Astrocyte (in vitro differentiated cells and primary cell): Measurements from ENCODE around the gene CHMP3. TPM values are rescaled to one million over a fixed set of nuclear protein-coding genes. Genes with fewer than 3 reads are reported as not detected.
"Not testable (repeated sequence)": the region's sequence is repeated elsewhere in the genome, so short reads cannot be mapped to it uniquely, and the experiment has no call there.

Source experiments
- DNase-seq: peaks from one replicate; pipeline ENCODE4 v3.0.0-alpha.2; 2010; ENCODE audit warnings: low read depth
- FAIRE-seq: peaks from 2 replicates; lab custom pipeline; 2011; peaks lifted over from hg19 to GRCh38; lab: Jason Lieb, UNC
- H2AFZ ChIP-seq: 2 replicates; pipeline ENCODE4 v1.6.0; 2012; ENCODE audit warnings: low read depth, low read length, inconsistent platforms
- H3K27ac ChIP-seq: 2 replicates; pipeline ENCODE4 v1.5.1; 2011; ENCODE audit warnings: low read depth, low read length, inconsistent platforms
- H3K27me3 ChIP-seq: 2 replicates; pipeline ENCODE4 v1.6.0; 2011; ENCODE audit warnings: low read length, inconsistent platforms; ENCODE audit not compliant: insufficient read depth
- H3K36me3 ChIP-seq: 2 replicates; pipeline ENCODE4 v1.5.1; 2011; ENCODE audit warnings: low read length, inconsistent platforms; ENCODE audit not compliant: insufficient read depth
- H3K4me1 ChIP-seq: 2 replicates; pipeline ENCODE4 v1.5.1; 2011; ENCODE audit warnings: low read length, inconsistent platforms; ENCODE audit not compliant: insufficient read depth
- H3K4me2 ChIP-seq: 2 replicates; pipeline ENCODE4 v1.6.0; 2012; ENCODE audit warnings: low read length, inconsistent platforms
- H3K4me3 ChIP-seq: 2 replicates; pipeline ENCODE4 v1.5.1; 2011; ENCODE audit warnings: low read depth, mild to moderate bottlenecking, low read length, inconsistent platforms; ENCODE audit not compliant: insufficient read depth
- H3K79me2 ChIP-seq: 2 replicates; pipeline ENCODE4 v1.6.0; 2012; ENCODE audit warnings: mild to moderate bottlenecking, low read length, inconsistent platforms; ENCODE audit not compliant: insufficient read depth
- H3K9ac ChIP-seq: 2 replicates; pipeline ENCODE4 v1.6.0; 2012; ENCODE audit warnings: mild to moderate bottlenecking, low read length, inconsistent platforms
- H3K9me3 ChIP-seq: 2 replicates; pipeline ENCODE4 v1.5.1; 2012; ENCODE audit warnings: low read depth, mild to moderate bottlenecking, low read length, inconsistent platforms; ENCODE audit not compliant: insufficient read depth
- H4K20me1 ChIP-seq: 2 replicates; pipeline ENCODE4 v1.6.0; 2012; ENCODE audit warnings: low read length, inconsistent platforms; ENCODE audit not compliant: insufficient read depth
- H3K27ac Mint-ChIP-seq: one replicate; pipeline ENCODE4 v1.8.0; 2021; ENCODE audit warnings: mild to moderate bottlenecking, mixed read lengths; ENCODE audit not compliant: unreplicated experiment
- H3K27me3 Mint-ChIP-seq: one replicate; pipeline ENCODE4 v1.8.0; 2021; ENCODE audit warnings: low read depth, mixed read lengths; ENCODE audit not compliant: unreplicated experiment
- H3K36me3 Mint-ChIP-seq: one replicate; pipeline ENCODE4 v1.8.0; 2021; ENCODE audit warnings: low read depth, mixed read lengths; ENCODE audit not compliant: unreplicated experiment
- H3K4me1 Mint-ChIP-seq: one replicate; pipeline ENCODE4 v1.8.0; 2021; ENCODE audit warnings: low read depth, mixed read lengths; ENCODE audit not compliant: unreplicated experiment
- H3K4me3 Mint-ChIP-seq: one replicate; pipeline ENCODE4 v1.8.0; 2021; ENCODE audit warnings: mild to moderate bottlenecking, moderate library complexity, mixed read lengths; ENCODE audit not compliant: unreplicated experiment
- H3K9me3 Mint-ChIP-seq: one replicate; pipeline ENCODE4 v1.8.0; 2021; ENCODE audit warnings: mild to moderate bottlenecking, mixed read lengths; ENCODE audit not compliant: unreplicated experiment
- CTCF ChIP-seq: IDR thresholded peaks from 2 replicates; pipeline ENCODE4 v1.5.1; 2011; ENCODE audit warnings: low read depth, mild to moderate bottlenecking, inconsistent platforms, low read length, moderate library complexity; ENCODE audit not compliant: insufficient read depth
- EZH2 ChIP-seq: IDR thresholded peaks from 2 replicates; pipeline ENCODE4 v1.6.1; 2012; ENCODE audit warnings: mild to moderate bottlenecking, low read length, inconsistent platforms; ENCODE audit not compliant: insufficient read depth
- total RNA-seq: library from RNA; stranded (reverse); gene quantifications from 2 replicates; pipeline ENCODE4 v1.2.1, GENCODE V29; 2021

The CHMP3 gene
- total RNA-seq, 1 donor from 2014 or later, result 91.0 TPM

GRCh38 chr2:86557836-86558235, 5.4 kb downstream of the CHMP3 start:
- no peak overlapping the region for H3K27ac Mint-ChIP-seq
- peaks cover 11% of the 10 kb centered on the region for H3K4me1 Mint-ChIP-seq
- Histone ChIP-seq H2AFZ (no peak overlapping the region), H3K79me2 (peaks cover 94% of the 10 kb centered on the region), H3K4me1 (no peaks in the 10 kb centered on the region), H3K27me3 (no peaks in the 10 kb centered on the region), H3K27ac (no peak overlapping the region), H3K9me3 (no peaks in the 10 kb centered on the region), H3K9ac (no peak overlapping the region), H3K4me3 (no peak overlapping the region), H3K4me2 (no peak overlapping the region), H4K20me1 (peaks cover 42% of the 10 kb centered on the region), H3K36me3 (peaks cover 2% of the 10 kb centered on the region)
- no peaks in the 10 kb centered on the region for H3K9me3 Mint-ChIP-seq
- H3K4me3 Mint-ChIP-seq, result no peak overlapping the region
- no peak for TF ChIP-seq EZH2
- TF ChIP-seq CTCF, result no peak
- H3K36me3 Mint-ChIP-seq, result peaks cover 2% of the 10 kb centered on the region
- FAIRE-seq, result no peak
- H3K27me3 Mint-ChIP-seq, result no peaks in the 10 kb centered on the region
- no peak for DNase-seq

- peaks cover 3% of the 10 kb centered on the region for H3K9me3 Mint-ChIP-seq
- peaks cover 5% of the 10 kb centered on the region for H3K36me3 Mint-ChIP-seq
- Histone ChIP-seq H3K27ac (no peak overlapping the region), H3K4me2 (no peak overlapping the region), H2AFZ (no peak overlapping the region), H3K4me3 (no peak overlapping the region), H4K20me1 (peaks cover 46% of the 10 kb centered on the region), H3K36me3 (peaks cover 2% of the 10 kb centered on the region), H3K9ac (no peak overlapping the region), H3K4me1 (no peaks in the 10 kb centered on the region), H3K79me2 (peaks cover 93% of the 10 kb centered on the region), H3K27me3 (no peaks in the 10 kb centered on the region), H3K9me3 (no peaks in the 10 kb centered on the region)
- TF ChIP-seq EZH2, result no peak
- no peak for TF ChIP-seq CTCF
- H3K4me3 Mint-ChIP-seq, result no peak overlapping the region
- H3K4me1 Mint-ChIP-seq, result peaks cover 5% of the 10 kb centered on the region
- H3K27me3 Mint-ChIP-seq, result no peaks in the 10 kb centered on the region
- H3K27ac Mint-ChIP-seq, result no peak overlapping the region
- FAIRE-seq (no peak), DNase-seq (no peak)
Measured at GRCh38 chr2:86556508-86556907, 6.7 kb downstream of the CHMP3 start.

GRCh38 chr2:86552889-86553288, 10.4 kb downstream of the CHMP3 start:
- peaks cover 63% of the 10 kb centered on the region for H3K79me2 ChIP-seq
- no peak for FAIRE-seq
- H3K4me3 ChIP-seq, result no peak overlapping the region
- Mint-ChIP-seq H3K27ac (no peak overlapping the region), H3K27me3 (no peaks in the 10 kb centered on the region), H3K36me3 (peaks cover 13% of the 10 kb centered on the region), H3K9me3 (peaks cover 9% of the 10 kb centered on the region), H3K4me1 (no peaks in the 10 kb centered on the region), H3K4me3 (no peak overlapping the region)
- H4K20me1 ChIP-seq, result peaks cover 33% of the 10 kb centered on the region
- H3K4me2 ChIP-seq, result no peak overlapping the region
- TF ChIP-seq EZH2 (no peak), CTCF (no peak)
- no peak overlapping the region for H2AFZ ChIP-seq
- no peak for DNase-seq
- no peaks in the 10 kb centered on the region for H3K9me3 ChIP-seq
- no peak overlapping the region for H3K27ac ChIP-seq
- H3K9ac ChIP-seq, result no peak overlapping the region
- H3K4me1 ChIP-seq, result no peaks in the 10 kb centered on the region
- H3K36me3 ChIP-seq, result peaks cover 2% of the 10 kb centered on the region
- no peaks in the 10 kb centered on the region for H3K27me3 ChIP-seq

- H3K27me3 ChIP-seq, H3K4me3 Mint-ChIP-seq, H3K4me1 ChIP-seq, H3K4me1 Mint-ChIP-seq, H3K27ac Mint-ChIP-seq, H3K4me2 ChIP-seq, DNase-seq, H3K9me3 ChIP-seq, H3K9ac ChIP-seq, H2AFZ ChIP-seq, H3K27me3 Mint-ChIP-seq, H3K27ac ChIP-seq, H3K4me3 ChIP-seq, H3K36me3 ChIP-seq, FAIRE-seq: not testable (repeated sequence)
- H4K20me1 ChIP-seq, result peaks cover 13% of the 10 kb centered on the region
- Mint-ChIP-seq H3K36me3 (peaks cover 32% of the 10 kb centered on the region), H3K9me3 (peaks cover 22% of the 10 kb centered on the region)
- H3K79me2 ChIP-seq, result peaks cover 35% of the 10 kb centered on the region
Measured at GRCh38 chr2:86549963-86550725, 13.1 kb downstream of the CHMP3 start.
